Liver (tissue), 9 donors: ENCODE measurements around the gene CCDC187. TPM values are rescaled to one million over a fixed set of nuclear protein-coding genes. Genes with fewer than 3 reads are reported as not detected.

Experiments used
- DNase-seq: peaks from one replicate; pipeline ENCODE4 v3.0.0-alpha.2; 2017; ENCODE audit warnings: low spot score
- H3K27ac ChIP-seq, 2 donors: one replicate each; pipeline ENCODE4 v1.7.0; 2013; ENCODE audit warnings: inconsistent platforms in 2 of 2, low read length in 2 of 2, control low read depth in 1 of 2, low read depth in 1 of 2, mild to moderate bottlenecking in 1 of 2
- H3K27me3 ChIP-seq, 4 donors: one replicate each; pipeline versions ENCODE4 v1.6.1 to v1.7.0; 2013; ENCODE audit warnings: low read length in 3 of 4, inconsistent platforms in 1 of 4, mild to moderate bottlenecking in 1 of 4, moderate library complexity in 1 of 4; ENCODE audit not compliant: control insufficient read depth in 4 of 4, insufficient read depth in 4 of 4
- H3K36me3 ChIP-seq, 4 donors: one replicate each; pipeline versions ENCODE4 v1.6.1 to v1.7.0; 2013; ENCODE audit warnings: low read length in 3 of 4, mild to moderate bottlenecking in 3 of 4, low read depth in 1 of 4, moderate library complexity in 1 of 4; ENCODE audit not compliant: control insufficient read depth in 4 of 4, insufficient read depth in 3 of 4
- H3K4me1 ChIP-seq, 4 donors: one replicate each; pipeline versions ENCODE4 v1.6.1 to v1.7.0; 2013; ENCODE audit warnings: low read length in 3 of 4, mild to moderate bottlenecking in 3 of 4, moderate library complexity in 1 of 4; ENCODE audit not compliant: control insufficient read depth in 4 of 4, insufficient read depth in 4 of 4
- H3K4me3 ChIP-seq, 3 donors: one replicate each; pipeline versions ENCODE4 v1.6.1 to v1.7.0; 2013; ENCODE audit warnings: low read length in 3 of 3, control low read depth in 1 of 3, low read depth in 1 of 3, mild to moderate bottlenecking in 1 of 3
- H3K9ac ChIP-seq, 2 donors: one replicate each; pipeline ENCODE4 v1.7.0; 2013; ENCODE audit warnings: low read length in 2 of 2, mild to moderate bottlenecking in 2 of 2, moderate library complexity in 2 of 2, control low read depth in 1 of 2, low read depth in 1 of 2
- H3K9me3 ChIP-seq, 4 donors: one replicate each; pipeline versions ENCODE4 v1.6.1 to v1.7.0; 2013; ENCODE audit warnings: low read length in 3 of 4; ENCODE audit not compliant: control insufficient read depth in 4 of 4
- EGR1 ChIP-seq, 2 donors: IDR thresholded peaks; 2 replicates each; pipeline ENCODE4 v1.6.1; 2016 to 2018; ENCODE audit warnings: antibody characterized with exemption in 2 of 2, low read depth in 2 of 2
- FOXA1 ChIP-seq: IDR thresholded peaks from 2 replicates; pipeline ENCODE4 v1.6.1; 2016; ENCODE audit warnings: antibody characterized with exemption
- FOXA2 ChIP-seq: IDR thresholded peaks from 2 replicates; pipeline ENCODE4 v1.6.1; 2016; ENCODE audit warnings: antibody characterized with exemption
- GABPA ChIP-seq, 2 donors: IDR thresholded peaks in 1 of 2; conservative IDR thresholded peaks in 1 of 2; 2 replicates each; pipeline ENCODE4 v1.6.1; 2016; ENCODE audit warnings: antibody characterized with exemption in 2 of 2, mild to moderate bottlenecking in 1 of 2, moderate library complexity in 1 of 2
- HNF4A ChIP-seq, 2 donors: conservative IDR thresholded peaks; 2 replicates each; pipeline ENCODE4 v1.6.1; 2016; ENCODE audit warnings: antibody characterized with exemption in 2 of 2, mild to moderate bottlenecking in 2 of 2
- HNF4G ChIP-seq: IDR thresholded peaks from 2 replicates; pipeline ENCODE4 v1.6.1; 2016; ENCODE audit warnings: antibody characterized with exemption
- JUND ChIP-seq, 2 donors: IDR thresholded peaks; 2 replicates each; pipeline ENCODE4 v1.6.1; 2016; ENCODE audit warnings: antibody characterized with exemption in 2 of 2
- NR2F2 ChIP-seq: IDR thresholded peaks from 2 replicates; pipeline ENCODE4 v1.6.1; 2016; ENCODE audit warnings: antibody characterized with exemption
- RAD21 ChIP-seq, 2 donors: IDR thresholded peaks; 2 replicates each; pipeline ENCODE4 v1.6.1; 2016; ENCODE audit warnings: antibody characterized with exemption in 2 of 2, mild to moderate bottlenecking in 2 of 2
- RXRA ChIP-seq, 2 donors: IDR thresholded peaks; 2 replicates each; pipeline ENCODE4 v1.6.1; 2017 to 2018; ENCODE audit warnings: antibody characterized with exemption in 2 of 2, mild to moderate bottlenecking in 1 of 2
- SP1 ChIP-seq: IDR thresholded peaks from 2 replicates; pipeline ENCODE4 v1.6.1; 2018; ENCODE audit warnings: antibody characterized with exemption, mild to moderate bottlenecking
- TAF1 ChIP-seq: conservative IDR thresholded peaks from 2 replicates; pipeline ENCODE4 v1.6.1; 2016; ENCODE audit warnings: antibody characterized with exemption, mild to moderate bottlenecking
- YY1 ChIP-seq: IDR thresholded peaks from 2 replicates; pipeline ENCODE4 v1.6.1; 2016; ENCODE audit warnings: antibody characterized with exemption, mild to moderate bottlenecking
- WGBS: extraction: QIAGEN DNeasy Blood & Tissue Kit; methylation state at CpG from one replicate; pipeline ENCODE4 v1.1.7; 2013; 5-methylcytosine and 5-hydroxymethylcytosine counted together
- polyA plus RNA-seq, 2 donors: library from polyadenylated mRNA; stranded (reverse) in 1 of 2; unstranded in 1 of 2; fragments of 200-250 nt in 1 of 2; fragments of >200 nt in 1 of 2; fragmentation: Nextera tagmentation in 1 of 2; extraction: Ambion mirVana in 1 of 2; gene quantifications; one replicate each; pipeline versions ENCODE4 v1.2.1 to v1.2.3, GENCODE V29; 2013 to 2015
- total RNA-seq, 2 donors: library from RNA; depleted of rRNA; stranded (reverse); fragments of >200 nt; gene quantifications; one replicate each; pipeline ENCODE4 v1.2.3, GENCODE V29; 2014
- TF ChIP-seq, protein P1 (sequence below): IDR thresholded peaks from 2 replicates; pipeline ENCODE4 v1.6.1; 2016; ENCODE audit warnings: antibody characterized with exemption
- TF ChIP-seq, protein P2 (sequence below): IDR thresholded peaks from 2 replicates; pipeline ENCODE4 v1.6.1; 2016; ENCODE audit warnings: antibody characterized with exemption
- TF ChIP-seq, protein P3 (sequence below): IDR thresholded peaks from 2 replicates; pipeline ENCODE4 v1.6.1; 2016; ENCODE audit warnings: antibody characterized with exemption, mild to moderate bottlenecking
- TF ChIP-seq, protein P4 (sequence below): fragments of 150-350 bp; IDR thresholded peaks from 2 replicates; pipeline ENCODE4 v1.5.1; 2017; ENCODE audit warnings: improper control_type of control experiment, low read depth, low read length; ENCODE audit not compliant: missing input control
- TF ChIP-seq, protein P5 (sequence below): IDR thresholded peaks from 2 replicates; pipeline ENCODE4 v1.6.1; 2016; ENCODE audit warnings: antibody characterized with exemption
- donor health status: healthy.
- donor health status: healthy.
- donor health status: healthy.
- donor health status: healthy.
- donor health status: healthy.

Gene CCDC187
- total and polyA plus RNA-seq, 4 donors, result 0.05 TPM; not detected in 3

DNA sequence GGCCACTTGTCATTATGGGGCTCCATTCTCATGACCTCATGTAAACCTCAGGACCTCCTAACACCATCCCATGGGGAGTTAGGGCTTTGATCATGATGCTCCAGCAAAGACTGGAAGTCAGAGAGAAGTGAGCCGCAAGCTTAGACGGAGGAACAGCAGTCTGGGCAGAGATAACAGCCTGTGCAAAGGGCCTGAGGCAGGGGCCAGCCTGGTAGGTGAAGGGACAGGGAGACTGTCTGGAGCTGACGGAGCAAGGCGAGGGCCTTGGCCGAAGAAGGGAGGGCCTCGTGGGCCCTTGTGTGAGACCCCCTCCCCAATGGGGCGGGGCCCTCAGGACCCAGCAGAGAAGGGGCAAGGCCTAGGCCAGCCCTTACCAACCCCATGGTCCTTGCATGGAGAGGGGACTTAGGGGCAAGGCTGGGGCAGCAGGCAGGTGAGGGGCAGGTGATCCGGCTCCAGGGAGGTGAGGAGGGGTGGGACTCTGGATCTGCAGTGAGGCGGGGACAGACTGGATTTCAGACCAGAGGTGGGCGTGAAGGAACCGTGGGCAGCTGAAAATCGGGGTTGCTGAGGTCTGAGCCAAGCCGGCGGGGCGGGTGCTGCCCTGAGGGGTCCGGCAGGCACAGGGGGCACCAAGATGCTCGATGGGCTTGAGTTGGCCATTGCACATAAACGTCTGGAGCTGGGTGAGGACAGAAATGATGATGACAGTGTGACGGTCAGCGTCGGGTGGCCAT, 40.8 kb upstream of the CCDC187 start:
- Histone ChIP-seq H3K36me3 (no peaks in the 10 kb centered on the region), H3K9ac (no peak overlapping the region), H3K4me3 (no peak overlapping the region), H3K4me1 (peaks cover 0 to 11% (median 4%) of the 10 kb centered on the region in 4 donors), H3K27ac (peak overlapping the region in 1 of 2 donors; percentile 22), H3K9me3 (no peaks in the 10 kb centered on the region), H3K27me3 (no peaks in the 10 kb centered on the region)
- TF ChIP-seq FOXA1 (no peak), SP1 (no peak), JUND (IDR thresholded peaks at IDR 0.05) (no peak), HNF4G (no peak), TAF1 (no peak), NR2F2 (no peak)
- TF ChIP-seq, protein P1, sequence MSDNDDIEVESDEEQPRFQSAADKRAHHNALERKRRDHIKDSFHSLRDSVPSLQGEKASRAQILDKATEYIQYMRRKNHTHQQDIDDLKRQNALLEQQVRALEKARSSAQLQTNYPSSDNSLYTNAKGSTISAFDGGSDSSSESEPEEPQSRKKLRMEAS, result no peak
- TF ChIP-seq, protein P2, sequence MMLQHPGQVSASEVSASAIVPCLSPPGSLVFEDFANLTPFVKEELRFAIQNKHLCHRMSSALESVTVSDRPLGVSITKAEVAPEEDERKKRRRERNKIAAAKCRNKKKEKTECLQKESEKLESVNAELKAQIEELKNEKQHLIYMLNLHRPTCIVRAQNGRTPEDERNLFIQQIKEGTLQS, result no peak
- TF ChIP-seq, protein P3, sequence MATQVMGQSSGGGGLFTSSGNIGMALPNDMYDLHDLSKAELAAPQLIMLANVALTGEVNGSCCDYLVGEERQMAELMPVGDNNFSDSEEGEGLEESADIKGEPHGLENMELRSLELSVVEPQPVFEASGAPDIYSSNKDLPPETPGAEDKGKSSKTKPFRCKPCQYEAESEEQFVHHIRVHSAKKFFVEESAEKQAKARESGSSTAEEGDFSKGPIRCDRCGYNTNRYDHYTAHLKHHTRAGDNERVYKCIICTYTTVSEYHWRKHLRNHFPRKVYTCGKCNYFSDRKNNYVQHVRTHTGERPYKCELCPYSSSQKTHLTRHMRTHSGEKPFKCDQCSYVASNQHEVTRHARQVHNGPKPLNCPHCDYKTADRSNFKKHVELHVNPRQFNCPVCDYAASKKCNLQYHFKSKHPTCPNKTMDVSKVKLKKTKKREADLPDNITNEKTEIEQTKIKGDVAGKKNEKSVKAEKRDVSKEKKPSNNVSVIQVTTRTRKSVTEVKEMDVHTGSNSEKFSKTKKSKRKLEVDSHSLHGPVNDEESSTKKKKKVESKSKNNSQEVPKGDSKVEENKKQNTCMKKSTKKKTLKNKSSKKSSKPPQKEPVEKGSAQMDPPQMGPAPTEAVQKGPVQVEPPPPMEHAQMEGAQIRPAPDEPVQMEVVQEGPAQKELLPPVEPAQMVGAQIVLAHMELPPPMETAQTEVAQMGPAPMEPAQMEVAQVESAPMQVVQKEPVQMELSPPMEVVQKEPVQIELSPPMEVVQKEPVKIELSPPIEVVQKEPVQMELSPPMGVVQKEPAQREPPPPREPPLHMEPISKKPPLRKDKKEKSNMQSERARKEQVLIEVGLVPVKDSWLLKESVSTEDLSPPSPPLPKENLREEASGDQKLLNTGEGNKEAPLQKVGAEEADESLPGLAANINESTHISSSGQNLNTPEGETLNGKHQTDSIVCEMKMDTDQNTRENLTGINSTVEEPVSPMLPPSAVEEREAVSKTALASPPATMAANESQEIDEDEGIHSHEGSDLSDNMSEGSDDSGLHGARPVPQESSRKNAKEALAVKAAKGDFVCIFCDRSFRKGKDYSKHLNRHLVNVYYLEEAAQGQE, result no peak
- no peak for DNase-seq
- 84% methylated on average over 21 of the region's 21 CpGs for WGBS

DNA sequence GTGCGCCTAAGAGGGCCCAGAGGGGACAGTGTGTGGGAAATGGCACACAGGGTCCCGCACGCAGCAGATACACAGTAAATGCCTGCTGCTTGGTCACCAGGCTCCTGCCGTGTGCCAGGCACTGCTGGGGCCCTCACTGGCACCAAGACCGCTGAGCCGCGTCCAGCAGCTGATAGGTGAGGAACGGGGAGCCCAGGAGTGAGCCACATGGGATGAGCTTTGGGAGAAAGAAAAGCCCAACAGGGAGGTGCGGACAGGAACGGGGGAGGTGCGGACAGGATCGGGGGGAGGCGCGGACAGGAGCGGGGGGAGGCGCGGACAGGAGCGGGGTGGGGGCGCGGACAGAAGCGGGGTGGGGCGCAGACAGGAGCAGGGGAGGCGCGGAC, 40.0 kb upstream of the CCDC187 start:
- TF ChIP-seq RAD21 (IDR thresholded peaks at IDR 0.05), result no peak
- no peak for TF ChIP-seq HNF4G
- TF ChIP-seq, protein P4, sequence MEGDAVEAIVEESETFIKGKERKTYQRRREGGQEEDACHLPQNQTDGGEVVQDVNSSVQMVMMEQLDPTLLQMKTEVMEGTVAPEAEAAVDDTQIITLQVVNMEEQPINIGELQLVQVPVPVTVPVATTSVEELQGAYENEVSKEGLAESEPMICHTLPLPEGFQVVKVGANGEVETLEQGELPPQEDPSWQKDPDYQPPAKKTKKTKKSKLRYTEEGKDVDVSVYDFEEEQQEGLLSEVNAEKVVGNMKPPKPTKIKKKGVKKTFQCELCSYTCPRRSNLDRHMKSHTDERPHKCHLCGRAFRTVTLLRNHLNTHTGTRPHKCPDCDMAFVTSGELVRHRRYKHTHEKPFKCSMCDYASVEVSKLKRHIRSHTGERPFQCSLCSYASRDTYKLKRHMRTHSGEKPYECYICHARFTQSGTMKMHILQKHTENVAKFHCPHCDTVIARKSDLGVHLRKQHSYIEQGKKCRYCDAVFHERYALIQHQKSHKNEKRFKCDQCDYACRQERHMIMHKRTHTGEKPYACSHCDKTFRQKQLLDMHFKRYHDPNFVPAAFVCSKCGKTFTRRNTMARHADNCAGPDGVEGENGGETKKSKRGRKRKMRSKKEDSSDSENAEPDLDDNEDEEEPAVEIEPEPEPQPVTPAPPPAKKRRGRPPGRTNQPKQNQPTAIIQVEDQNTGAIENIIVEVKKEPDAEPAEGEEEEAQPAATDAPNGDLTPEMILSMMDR, result no peak
- no peak for TF ChIP-seq SP1
- TF ChIP-seq JUND (IDR thresholded peaks at IDR 0.05), result no peak
- TF ChIP-seq EGR1 (IDR thresholded peaks at IDR 0.05; ENCODE audit: low read depth in 2 of 2), result no peak
- TF ChIP-seq TAF1, result no peak
- no peak for TF ChIP-seq FOXA2
- TF ChIP-seq, protein P5, sequence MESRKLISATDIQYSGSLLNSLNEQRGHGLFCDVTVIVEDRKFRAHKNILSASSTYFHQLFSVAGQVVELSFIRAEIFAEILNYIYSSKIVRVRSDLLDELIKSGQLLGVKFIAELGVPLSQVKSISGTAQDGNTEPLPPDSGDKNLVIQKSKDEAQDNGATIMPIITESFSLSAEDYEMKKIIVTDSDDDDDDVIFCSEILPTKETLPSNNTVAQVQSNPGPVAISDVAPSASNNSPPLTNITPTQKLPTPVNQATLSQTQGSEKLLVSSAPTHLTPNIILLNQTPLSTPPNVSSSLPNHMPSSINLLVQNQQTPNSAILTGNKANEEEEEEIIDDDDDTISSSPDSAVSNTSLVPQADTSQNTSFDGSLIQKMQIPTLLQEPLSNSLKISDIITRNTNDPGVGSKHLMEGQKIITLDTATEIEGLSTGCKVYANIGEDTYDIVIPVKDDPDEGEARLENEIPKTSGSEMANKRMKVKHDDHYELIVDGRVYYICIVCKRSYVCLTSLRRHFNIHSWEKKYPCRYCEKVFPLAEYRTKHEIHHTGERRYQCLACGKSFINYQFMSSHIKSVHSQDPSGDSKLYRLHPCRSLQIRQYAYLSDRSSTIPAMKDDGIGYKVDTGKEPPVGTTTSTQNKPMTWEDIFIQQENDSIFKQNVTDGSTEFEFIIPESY, result no peak
- TF ChIP-seq YY1, result no peak
- TF ChIP-seq HNF4A (conservative IDR thresholded peaks at IDR 0.05), result no peak
- TF ChIP-seq RXRA (IDR thresholded peaks at IDR 0.05), result no peak
- TF ChIP-seq, protein P3, result no peak
- TF ChIP-seq, protein P1, result no peak
- no peak for TF ChIP-seq NR2F2
- TF ChIP-seq FOXA1, result no peak
- TF ChIP-seq, protein P2, result no peak
- TF ChIP-seq GABPA (IDR thresholded peaks at IDR 0.05 in 1 of 2, conservative IDR thresholded peaks at IDR 0.05 in 1 of 2), result no peak
- no peak for DNase-seq
- Histone ChIP-seq H3K27ac (no peak overlapping the region), H3K9ac (no peak overlapping the region), H3K36me3 (no peaks in the 10 kb centered on the region), H3K4me3 (no peak overlapping the region), H3K27me3 (no peaks in the 10 kb centered on the region), H3K9me3 (no peaks in the 10 kb centered on the region), H3K4me1 (peaks cover 0 to 11% (median 6%) of the 10 kb centered on the region in 4 donors)
- 95% methylated on average over 24 of the region's 24 CpGs for WGBS
